ENCODE results near the gene KIAA0319L.
A peak's percentile ranks its signal among the peaks of the same experiment; 100 is the strongest.

KIAA0319L gene

DNA sequence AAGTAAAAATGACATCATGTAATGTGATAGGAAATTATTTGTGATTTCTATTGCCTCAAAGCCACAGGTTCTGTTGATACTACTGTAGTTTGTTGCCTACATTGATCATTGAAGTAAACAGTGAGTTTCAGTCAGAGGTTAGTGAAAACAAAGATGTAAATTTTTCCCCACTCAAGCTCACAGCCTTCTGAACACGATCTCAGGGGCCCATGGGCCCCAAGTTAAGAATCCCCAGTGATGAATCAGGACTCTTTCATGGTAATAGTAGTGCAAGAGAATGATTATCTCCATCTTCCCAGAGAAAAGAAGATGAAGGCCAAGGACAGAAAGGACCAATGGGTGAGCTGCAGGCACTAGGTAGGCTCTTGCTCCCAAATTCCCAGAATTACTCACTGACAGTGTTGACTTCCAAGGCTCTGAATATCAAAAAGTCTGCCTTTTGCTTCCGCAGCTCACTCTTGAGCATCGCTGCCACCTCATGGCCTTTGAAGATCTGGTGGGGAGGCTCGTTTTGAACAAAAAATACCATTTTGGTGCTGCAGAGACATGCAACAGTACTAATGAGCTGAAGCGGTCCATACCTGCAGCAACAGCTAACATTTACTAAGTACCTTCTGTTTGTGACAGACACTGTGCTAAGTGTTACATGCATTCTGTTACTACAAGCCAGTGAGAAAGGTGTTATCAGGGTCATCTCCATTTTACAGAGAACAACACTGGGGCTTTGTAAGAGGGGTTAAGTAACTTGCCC lies 113.3 kb downstream of the KIAA0319L start:
- DNase-seq (ENCODE audit: low spot score): no peak

DNA sequence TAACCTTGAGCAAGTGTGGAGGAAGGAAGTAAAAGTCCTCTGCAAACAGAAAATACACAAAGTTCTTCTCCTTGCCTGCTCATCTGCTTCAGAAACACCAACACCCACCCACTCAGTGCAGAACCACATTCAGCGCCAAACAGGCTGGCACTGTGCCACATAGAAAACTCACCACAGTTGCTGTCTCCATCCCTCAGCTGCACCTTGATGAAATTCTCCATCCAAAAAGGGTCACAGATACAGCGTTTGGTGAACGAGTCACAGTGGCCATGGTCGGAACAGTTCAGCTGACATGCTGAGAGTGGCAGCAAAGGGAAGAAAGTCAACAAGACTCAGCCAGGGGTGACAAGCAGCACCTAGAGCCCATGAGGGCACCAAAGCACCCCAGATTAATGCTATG lies 114.5 kb downstream of the KIAA0319L start:
- DNase-seq (ENCODE audit: low spot score): no peak

GRCh38 chr1:35441926-35442579 lies 115.2 kb downstream of the KIAA0319L start:
- DNase-seq (ENCODE audit: low spot score): no peak

DNA sequence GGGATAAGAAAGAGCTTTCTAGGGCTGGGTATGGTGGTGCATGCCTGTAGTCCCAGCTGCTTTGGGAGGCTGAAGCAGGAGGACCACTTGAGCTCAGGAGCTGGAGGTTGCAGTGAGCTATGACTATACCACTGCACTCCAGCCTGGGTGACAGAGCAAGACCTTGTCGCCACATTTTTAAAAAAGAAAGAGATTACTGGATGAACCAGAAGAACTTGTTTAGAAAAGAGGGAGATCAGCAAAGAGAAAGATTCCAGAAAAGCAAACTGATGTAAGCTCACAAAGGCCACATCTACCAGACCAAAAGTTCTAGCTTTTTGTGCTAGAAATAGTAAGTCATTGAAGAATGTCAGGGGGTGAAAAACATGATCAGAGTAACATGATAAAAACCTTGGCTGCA lies 117.6 kb downstream of the KIAA0319L start:
- DNase-seq (ENCODE audit: low spot score): no peak

DNA sequence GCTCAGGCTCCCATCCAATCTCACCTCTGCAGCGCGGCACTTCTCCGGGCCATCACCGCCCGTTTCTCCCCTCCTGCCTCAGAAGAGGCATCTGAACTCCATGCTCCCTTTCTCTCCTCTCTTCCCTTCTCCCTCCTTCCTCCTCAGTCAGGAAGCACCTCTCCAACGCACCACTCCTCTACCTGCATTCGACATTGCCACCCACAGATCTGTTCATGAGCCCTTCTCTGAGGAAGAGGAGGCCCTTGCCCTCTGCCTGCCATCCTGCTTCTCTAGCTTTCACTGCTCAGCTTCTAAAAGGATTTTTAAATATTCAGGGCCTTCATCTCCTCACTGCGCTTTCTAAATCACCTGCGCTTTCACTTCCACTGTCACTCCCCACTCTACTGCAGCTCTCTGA lies 120.0 kb downstream of the KIAA0319L start:
- no peak for DNase-seq (ENCODE audit: low spot score)

DNA sequence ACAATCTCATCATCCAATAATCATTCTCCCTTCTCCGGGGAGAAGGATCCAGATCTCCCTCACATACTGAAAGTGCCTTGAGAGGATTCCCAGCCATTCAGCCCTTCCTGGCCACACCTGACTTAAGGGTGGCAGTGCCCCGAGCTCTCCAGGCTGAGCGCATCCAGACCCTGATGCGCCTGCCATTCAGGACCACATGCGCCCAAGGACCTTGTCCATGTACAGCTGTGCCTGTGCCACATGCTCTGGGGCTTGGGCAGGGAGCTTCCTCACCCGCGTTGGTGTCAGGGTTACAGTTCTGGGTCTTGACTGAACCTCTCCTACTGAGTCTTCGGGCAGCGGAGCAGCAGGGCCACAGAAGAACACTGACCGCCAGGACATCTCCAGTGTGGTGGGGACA lies 121.1 kb downstream of the KIAA0319L start:
- no peak for DNase-seq (ENCODE audit: low spot score)

DNA sequence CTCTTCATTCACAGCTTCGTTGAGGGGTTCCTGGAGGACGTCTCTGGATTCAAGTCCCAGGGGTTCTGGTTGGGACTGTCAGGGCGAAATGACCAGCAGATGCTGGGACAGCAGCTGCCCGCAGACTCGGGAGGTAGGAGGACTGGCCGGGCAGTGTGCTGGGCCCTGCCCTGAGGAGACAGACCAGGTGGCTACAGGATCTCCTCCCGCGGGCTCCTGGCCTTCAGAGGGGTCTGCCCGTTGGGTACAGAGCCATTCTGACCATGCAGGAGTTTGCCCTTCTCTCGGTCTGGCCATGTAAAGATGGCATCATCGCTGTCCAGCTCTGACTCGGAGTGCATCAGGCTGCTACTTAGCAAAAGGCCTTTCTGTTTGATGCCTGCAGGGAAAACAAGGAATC lies 122.5 kb downstream of the KIAA0319L start:
- DNase-seq (ENCODE audit: low spot score): no peak

DNA sequence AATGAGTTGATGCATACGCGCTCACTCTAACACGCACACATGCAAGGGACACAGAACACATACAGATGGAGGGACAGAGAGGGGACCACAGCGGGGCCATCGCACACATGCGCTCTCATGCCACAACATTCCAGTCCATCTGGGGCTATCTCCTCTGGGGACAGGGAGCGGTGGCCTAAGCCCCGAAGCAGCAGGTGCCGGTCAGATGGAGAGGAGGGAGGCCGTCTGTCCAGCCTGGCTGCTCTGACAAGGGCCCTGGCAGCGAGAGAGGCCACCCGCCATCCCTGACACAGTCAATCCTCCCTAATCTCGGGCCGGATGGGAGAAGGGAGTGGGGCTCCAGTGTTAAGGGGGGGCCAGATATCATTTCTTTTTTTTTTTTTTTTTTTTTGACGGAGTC lies 123.5 kb downstream of the KIAA0319L start:
- no peak for DNase-seq (ENCODE audit: low spot score)

DNA sequence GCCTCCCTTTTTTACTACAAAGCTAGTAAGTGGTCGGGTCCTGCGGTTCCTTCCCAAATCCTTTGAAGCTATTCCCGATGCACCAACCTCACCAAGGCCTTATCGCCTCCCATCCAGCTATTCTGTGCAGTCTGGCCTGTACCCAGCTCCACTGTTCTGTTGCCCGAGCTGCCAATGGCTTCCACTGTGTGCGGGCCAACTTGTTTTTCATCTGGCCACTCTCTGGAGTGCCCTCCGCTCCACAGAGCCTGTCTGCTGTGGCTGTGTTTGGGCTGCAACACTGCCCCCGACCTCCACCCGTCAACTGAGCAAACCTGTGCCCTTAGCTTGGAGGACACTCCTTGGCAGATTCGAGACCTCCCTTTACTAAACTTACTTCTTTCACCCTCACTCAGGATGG lies 125.0 kb downstream of the KIAA0319L start:
- DNase-seq (ENCODE audit: low spot score): peak; percentile 57

GRCh38 chr1:35431173-35431599 lies 126.0 kb downstream of the KIAA0319L start:
- no peak for DNase-seq (ENCODE audit: low spot score)

GRCh38 chr1:35430762-35431161 lies 126.4 kb downstream of the KIAA0319L start:
- no peak for DNase-seq (ENCODE audit: low spot score)

DNA sequence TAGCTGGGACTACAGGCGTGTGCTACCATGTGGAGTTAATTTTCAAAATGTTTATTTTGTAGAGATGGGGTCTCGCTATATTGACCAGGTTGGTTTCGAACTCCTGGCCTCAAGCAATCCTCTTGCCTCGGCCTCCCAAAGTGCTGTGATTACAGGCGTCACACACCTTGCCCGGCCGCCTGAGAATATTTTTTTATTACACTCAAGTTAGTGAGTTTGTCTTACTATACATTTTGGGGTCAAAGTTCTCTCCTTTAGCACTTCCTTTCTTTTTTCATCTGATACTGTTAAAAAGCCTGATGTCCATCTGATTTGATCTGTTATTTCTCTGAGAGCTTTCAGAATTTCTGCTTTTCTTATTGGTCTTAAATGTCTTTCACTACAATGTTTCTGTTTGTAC lies 128.8 kb downstream of the KIAA0319L start:
- DNase-seq (ENCODE audit: low spot score): no peak

- DNase-seq (ENCODE audit: low spot score): no peak
These were observed 131.1 kb downstream of the KIAA0319L start for GRCh38 chr1:35426097-35426586.

- DNase-seq (ENCODE audit: low spot score): no peak
These were observed 148.3 kb downstream of the KIAA0319L start for GRCh38 chr1:35408925-35409324.

GRCh38 chr1:35407743-35408142 lies 149.5 kb downstream of the KIAA0319L start:
- no peak for DNase-seq (ENCODE audit: low spot score)

DNA sequence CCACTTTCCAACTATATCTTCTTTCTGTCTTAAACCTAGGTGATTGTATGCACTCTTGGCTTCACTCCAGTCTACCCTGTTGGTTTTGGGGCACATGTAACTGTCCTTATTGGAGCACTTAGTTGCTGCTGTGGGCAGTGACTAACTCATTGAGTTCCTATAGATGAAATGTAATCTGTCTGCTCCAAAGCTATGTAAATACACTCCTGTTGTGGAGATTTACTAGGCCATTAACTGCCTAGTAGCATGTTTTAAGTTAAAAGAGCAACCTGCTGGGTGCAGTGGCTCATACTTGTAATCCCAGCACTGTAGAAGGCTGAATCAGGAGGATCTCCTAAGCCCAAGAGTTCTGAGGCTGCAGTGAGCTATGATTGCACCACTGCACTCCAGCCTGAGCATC lies 151.1 kb downstream of the KIAA0319L start:
- no peak for DNase-seq (ENCODE audit: low spot score)

DNA sequence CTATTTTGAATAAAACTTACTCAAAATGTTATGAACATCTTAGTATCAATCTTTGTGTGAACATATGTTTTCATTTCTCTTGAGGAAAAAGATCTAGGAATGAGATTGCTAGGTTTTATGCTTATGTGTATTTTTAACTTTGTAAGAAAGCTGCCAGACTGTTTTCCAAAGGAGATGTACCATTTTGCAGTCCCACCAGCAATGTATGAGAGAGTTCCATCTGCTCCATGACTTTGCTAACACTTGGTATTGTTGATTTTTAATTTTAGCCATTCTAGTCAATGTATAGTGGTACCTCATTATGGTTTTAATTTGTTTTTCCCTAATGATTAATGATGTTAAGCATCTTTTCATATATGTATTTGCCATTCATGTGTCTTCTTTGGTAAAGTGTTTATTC lies 156.2 kb downstream of the KIAA0319L start:
- DNase-seq (ENCODE audit: low spot score): no peak

DNA sequence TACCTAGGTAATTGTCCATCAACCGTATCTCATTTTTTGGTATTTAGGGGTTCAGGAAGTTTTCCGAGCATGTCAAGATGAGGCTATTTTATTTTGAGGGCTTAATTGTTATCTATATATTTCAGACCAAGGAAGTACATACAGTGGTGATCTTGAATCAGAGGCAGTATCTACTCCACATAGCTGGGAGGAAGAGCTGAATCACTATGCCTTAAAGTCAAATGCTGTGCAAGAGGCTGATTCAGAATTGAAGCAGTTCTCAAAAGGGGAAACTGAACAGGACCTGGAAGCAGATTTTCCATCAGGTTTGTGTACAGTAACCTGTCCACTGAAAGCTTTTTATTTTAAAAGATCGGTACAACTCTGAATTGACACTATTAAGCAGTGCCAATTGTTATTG lies 158.5 kb downstream of the KIAA0319L start:
- DNase-seq (ENCODE audit: low spot score): no peak

- DNase-seq (ENCODE audit: low spot score): no peak
These were observed 162.8 kb downstream of the KIAA0319L start for GRCh38 chr1:35394386-35394785.

GRCh38 chr1:35390600-35391494 lies 166.4 kb downstream of the KIAA0319L start:
- DNase-seq (ENCODE audit: low spot score): no peak

GRCh38 chr1:35386959-35387358 lies 170.2 kb downstream of the KIAA0319L start:
- DNase-seq (ENCODE audit: low spot score): no peak

DNA sequence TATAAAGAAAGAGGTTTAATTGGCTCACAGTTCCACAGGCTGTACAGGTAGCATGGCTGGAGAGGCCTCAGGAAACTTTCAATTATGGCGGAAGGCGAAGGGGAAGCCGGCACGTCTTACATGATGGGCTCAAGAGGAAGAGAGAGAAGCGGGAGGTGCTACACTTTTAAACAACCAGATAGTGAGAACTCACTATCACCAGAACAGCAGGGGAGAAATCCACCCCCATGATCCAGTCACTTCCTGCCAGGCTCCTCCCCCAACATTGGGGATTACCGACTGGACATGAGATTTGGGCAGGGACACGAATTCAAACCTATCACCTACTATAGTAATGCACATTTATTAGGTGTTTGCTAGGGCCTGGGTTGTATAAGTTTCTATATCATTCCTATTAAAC lies 170.9 kb downstream of the KIAA0319L start:
- DNase-seq (ENCODE audit: low spot score): no peak

Measured in pons (tissue), 1 donor.